HG02938 (cell line): ENCODE measurements around the gene FAF1.
"Not testable (repeated sequence)": the region's sequence is repeated elsewhere in the genome, so short reads cannot be mapped to it uniquely, and the experiment has no call there.

Experiments
- ATAC-seq: cut with Tn5 transposase; IDR thresholded peaks from one replicate; pipeline ENCODE4 v1.9.1; 2021; ENCODE audit warnings: mild to moderate bottlenecking, moderate library complexity; ENCODE audit not compliant: unreplicated experiment

The FAF1 gene

DNA sequence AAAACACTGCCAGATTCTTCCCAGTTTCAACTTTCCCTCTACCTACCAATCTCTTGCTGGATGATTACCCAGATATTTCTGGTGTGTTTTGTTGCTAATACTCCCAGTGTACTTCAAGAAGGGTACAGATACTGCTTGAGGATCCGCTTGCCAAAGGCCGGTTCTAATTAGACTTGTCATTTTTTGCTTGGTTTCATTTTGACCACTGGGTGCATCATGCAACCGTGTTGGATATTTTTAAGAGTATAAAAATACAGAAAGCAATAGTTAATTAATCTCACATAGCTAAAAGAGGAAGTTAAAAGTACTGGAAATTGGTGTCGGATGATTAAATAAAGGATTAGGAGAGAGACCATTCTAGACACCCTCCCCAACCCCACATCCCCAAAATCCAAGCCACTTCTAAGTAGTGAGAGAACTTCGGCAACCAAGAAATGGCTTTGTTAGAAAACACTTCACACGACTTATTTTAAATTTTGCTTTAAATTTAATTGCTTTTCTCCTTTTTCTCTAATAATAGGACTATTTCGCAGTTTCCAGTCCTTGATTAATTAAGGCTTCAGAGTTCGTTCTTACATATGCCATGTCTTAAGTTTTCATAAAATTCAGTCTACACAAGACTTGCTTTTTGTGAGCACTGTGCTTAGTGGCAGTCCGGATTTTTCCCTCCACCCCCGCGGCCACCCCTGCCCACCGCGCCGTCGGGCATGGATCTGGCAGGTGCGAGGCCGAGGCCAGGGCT, 7.5 kb upstream of the FAF1 start:
- ATAC-seq, result no peak

DNA sequence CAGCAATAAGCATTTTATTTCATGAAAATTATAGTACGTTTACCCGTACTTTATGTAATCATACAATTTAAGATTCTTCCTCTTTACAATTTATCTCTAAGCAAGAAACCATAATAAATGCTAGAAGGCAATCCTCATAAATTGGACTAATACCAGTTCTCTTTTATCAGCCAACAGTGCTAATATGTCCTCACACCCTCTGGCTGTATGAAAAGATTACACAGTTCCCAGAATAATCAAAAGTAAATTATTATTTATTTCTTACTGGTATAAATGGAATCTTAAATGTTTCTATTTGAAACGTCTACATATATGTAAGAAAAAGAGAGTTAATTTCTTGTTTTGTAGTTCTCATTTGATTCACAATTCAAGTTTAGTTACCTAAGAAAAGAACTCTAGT, 6.9 kb upstream of the FAF1 start:
- ATAC-seq, result no peak

GRCh38 chr1:50964863-50965262, 4.8 kb upstream of the FAF1 start:
- no peak for ATAC-seq

- peak; percentile 19 for ATAC-seq
Measured at GRCh38 chr1:50959303-50959912, 659 bp downstream of the FAF1 start.

- ATAC-seq, result no peak
Measured at GRCh38 chr1:50955116-50955515, 5.0 kb downstream of the FAF1 start.

DNA sequence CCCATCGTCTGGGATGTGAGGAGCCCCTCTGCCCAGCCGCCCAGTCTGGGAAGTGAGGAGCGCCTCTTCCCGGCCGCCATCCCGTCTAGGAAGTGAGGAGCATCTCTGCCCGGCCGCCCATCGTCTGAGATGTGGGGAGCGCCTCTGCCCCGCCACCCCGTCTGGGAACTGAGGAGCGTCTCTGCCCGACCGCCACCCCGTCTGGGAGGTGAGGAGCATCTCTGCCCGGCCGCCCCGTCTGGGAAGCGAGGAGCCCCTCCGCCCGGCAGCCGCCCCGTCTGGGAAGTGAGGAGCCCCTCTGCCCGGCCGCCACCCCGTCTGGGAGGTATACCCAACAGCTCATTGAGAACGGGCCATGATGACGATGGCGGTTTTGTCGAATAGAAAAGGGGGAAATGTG, 7.5 kb downstream of the FAF1 start:
- ATAC-seq, result not testable (repeated sequence)

GRCh38 chr1:50950396-50950795, 9.7 kb downstream of the FAF1 start:
- no peak for ATAC-seq

- ATAC-seq, result no peak
Measured at GRCh38 chr1:50949286-50949982, 10.6 kb downstream of the FAF1 start.

- ATAC-seq, result no peak
Measured at GRCh38 chr1:50942334-50942733, 17.7 kb downstream of the FAF1 start.

GRCh38 chr1:50940291-50940690, 19.8 kb downstream of the FAF1 start:
- ATAC-seq, result no peak

GRCh38 chr1:50936321-50936720, 23.7 kb downstream of the FAF1 start:
- ATAC-seq, result no peak

GRCh38 chr1:50935276-50935675, 24.8 kb downstream of the FAF1 start:
- ATAC-seq, result not testable (repeated sequence)

DNA sequence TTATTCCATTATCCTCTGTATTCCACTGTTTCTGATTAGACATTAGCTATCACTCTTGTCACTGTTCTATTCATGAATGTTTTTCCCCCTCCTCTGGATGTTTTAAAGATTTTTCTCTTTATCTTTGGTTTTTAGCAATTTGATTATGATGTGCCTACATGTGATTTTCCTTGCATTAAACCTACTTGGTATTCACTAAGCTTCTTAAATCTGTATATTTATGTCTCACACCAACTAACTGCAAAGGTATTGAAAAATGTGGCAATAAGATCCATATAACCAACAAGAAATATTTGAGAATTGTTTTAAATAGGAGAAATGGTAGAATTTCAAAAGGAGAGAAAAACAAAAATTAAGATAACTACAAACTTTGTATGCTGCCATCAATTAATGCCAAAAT, 25.2 kb downstream of the FAF1 start:
- ATAC-seq, result no peak

DNA sequence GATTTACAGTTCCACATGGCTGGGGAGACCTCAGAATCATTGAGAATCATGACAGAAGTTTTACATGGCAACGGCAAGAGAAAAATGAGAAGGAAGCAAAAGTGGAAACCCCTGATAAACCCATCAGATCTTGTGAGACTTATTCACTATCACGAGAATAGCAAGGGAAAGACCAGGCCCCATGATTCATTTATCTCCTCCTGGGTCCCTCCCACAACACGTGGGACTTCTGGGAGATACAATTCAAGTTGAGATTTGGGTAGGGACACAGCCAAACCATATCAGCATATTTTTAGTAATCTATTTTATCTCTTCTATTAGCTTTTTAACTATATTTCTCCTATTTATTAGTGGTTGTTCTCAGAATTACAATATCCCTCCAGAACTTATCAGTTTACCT, 26.3 kb downstream of the FAF1 start:
- not testable (repeated sequence) for ATAC-seq

DNA sequence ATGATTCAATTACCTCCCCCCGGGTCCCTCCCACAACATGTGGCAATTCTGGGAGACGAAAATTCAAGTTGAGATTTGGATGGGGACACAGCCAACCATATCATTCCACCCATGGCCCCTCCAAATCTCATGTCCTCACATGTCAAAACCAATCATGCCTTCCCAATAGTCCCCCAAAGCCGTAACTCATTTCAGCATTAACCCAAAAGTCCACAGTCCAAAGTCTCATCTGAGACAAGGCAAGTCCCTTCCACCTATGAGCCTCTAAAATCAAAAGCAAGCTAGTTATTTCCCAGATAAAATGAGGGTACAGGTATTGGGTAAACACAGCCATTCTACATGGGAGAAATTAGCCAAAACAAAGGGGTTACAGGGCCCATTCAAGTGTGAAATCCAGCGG, 28.0 kb downstream of the FAF1 start:
- not testable (repeated sequence) for ATAC-seq

GRCh38 chr1:50930965-50931737, 28.9 kb downstream of the FAF1 start:
- ATAC-seq, result no peak

DNA sequence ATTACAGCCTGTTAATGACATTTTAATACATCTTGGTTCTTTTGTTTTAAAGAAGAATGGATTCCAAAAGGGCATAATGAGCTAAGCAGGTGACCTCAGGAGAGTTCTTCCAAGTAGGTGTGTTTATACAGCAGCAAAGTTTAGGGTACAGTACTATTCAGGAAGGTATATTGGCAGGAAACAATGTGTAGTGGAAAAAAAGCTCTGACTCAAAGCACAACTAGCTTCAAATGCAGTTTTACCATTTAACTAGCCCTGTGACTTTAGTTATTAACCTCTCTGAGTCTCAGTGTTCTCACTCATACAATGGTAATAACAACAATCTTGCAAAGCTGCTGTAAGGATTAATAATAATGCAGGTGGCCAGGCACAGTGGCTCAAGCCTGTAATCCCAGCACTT, 29.9 kb downstream of the FAF1 start:
- ATAC-seq, result peak; percentile 79

GRCh38 chr1:50929376-50929958, 30.6 kb downstream of the FAF1 start:
- no peak for ATAC-seq

GRCh38 chr1:50923564-50923963, 36.5 kb downstream of the FAF1 start:
- ATAC-seq, result no peak

- no peak for ATAC-seq
Measured at GRCh38 chr1:50921029-50921428, 39.0 kb downstream of the FAF1 start.

GRCh38 chr1:50920409-50920808, 39.7 kb downstream of the FAF1 start:
- ATAC-seq, result no peak
